NCI-H1105 treated with DMSO at 0.1 percent for 48 hours (cell line): ENCODE data around the gene TOP2A.
"Not testable (repeated sequence)": the region's sequence is repeated elsewhere in the genome, so short reads cannot be mapped to it uniquely, and the experiment has no call there.

Experiments
- DNase-seq: peaks from one replicate; lab custom pipeline; 2025; lab: John Stamatoyannopoulos, UW

TOP2A gene

GRCh38 chr17:40378966-40379365 is 38.7 kb downstream of the TOP2A start:
- no peak for DNase-seq

- no peak for DNase-seq
Observed at GRCh38 chr17:40377832-40378231, 39.9 kb downstream of the TOP2A start.

GRCh38 chr17:40376541-40376940 is 41.2 kb downstream of the TOP2A start:
- not testable (repeated sequence) for DNase-seq

GRCh38 chr17:40375786-40376185 is 41.9 kb downstream of the TOP2A start:
- DNase-seq: not testable (repeated sequence)

- no peak for DNase-seq
Observed at GRCh38 chr17:40374821-40375498, 42.7 kb downstream of the TOP2A start.

- DNase-seq: no peak
Observed at GRCh38 chr17:40373999-40374398, 43.7 kb downstream of the TOP2A start.

GRCh38 chr17:40373324-40373723 is 44.4 kb downstream of the TOP2A start:
- DNase-seq: no peak

- DNase-seq: not testable (repeated sequence)
Observed at GRCh38 chr17:40372644-40373043, 45.1 kb downstream of the TOP2A start.

GRCh38 chr17:40372031-40372430 is 45.7 kb downstream of the TOP2A start:
- no peak for DNase-seq

GRCh38 chr17:40371261-40371929 is 46.3 kb downstream of the TOP2A start:
- DNase-seq: no peak

GRCh38 chr17:40369923-40370322 is 47.8 kb downstream of the TOP2A start:
- no peak for DNase-seq

GRCh38 chr17:40367728-40368127 is 50.0 kb downstream of the TOP2A start:
- not testable (repeated sequence) for DNase-seq

- DNase-seq: no peak
Observed at GRCh38 chr17:40366861-40367518, 50.7 kb downstream of the TOP2A start.

GRCh38 chr17:40366076-40366860 is 51.4 kb downstream of the TOP2A start:
- no peak for DNase-seq

GRCh38 chr17:40364906-40365305 is 52.8 kb downstream of the TOP2A start:
- DNase-seq: no peak

- no peak for DNase-seq
Observed at GRCh38 chr17:40364121-40364861, 53.4 kb downstream of the TOP2A start, which contains the start of gene GJD3. Gene GJD3 (minus strand): TSS chr17:40364737. CDS start chr17:40363815, 922 bp downstream.

- DNase-seq: no peak
Observed at GRCh38 chr17:40363111-40363827, 54.4 kb downstream of the TOP2A start.

GRCh38 chr17:40362696-40363110 is 55.0 kb downstream of the TOP2A start:
- DNase-seq: peak; percentile 20

GRCh38 chr17:40361925-40362695 is 55.6 kb downstream of the TOP2A start:
- no peak for DNase-seq
